GM21737 (cell line): ENCODE results near the gene SLC2A8.

Experiments
- ATAC-seq: cut with Tn5 transposase; IDR thresholded peaks from one replicate; pipeline ENCODE4 v1.9.1; 2021; ENCODE audit warnings: mild to moderate bottlenecking, moderate library complexity; ENCODE audit not compliant: unreplicated experiment

SLC2A8 gene

GRCh38 chr9:127402401-127403090, 5.6 kb downstream of the SLC2A8 start:
- ATAC-seq: no peak

- ATAC-seq: no peak
Observed at GRCh38 chr9:127403507-127404192, 6.7 kb downstream of the SLC2A8 start.

- ATAC-seq: no peak
Observed at GRCh38 chr9:127404631-127405030, 7.7 kb downstream of the SLC2A8 start.

- ATAC-seq: no peak
Observed at GRCh38 chr9:127405344-127406125, 8.6 kb downstream of the SLC2A8 start.

GRCh38 chr9:127406799-127407491, 10.0 kb downstream of the SLC2A8 start:
- ATAC-seq: no peak

GRCh38 chr9:127407492-127407843, 10.5 kb downstream of the SLC2A8 start:
- no peak for ATAC-seq

GRCh38 chr9:127411122-127411521, 14.2 kb downstream of the SLC2A8 start:
- ATAC-seq: no peak

- ATAC-seq: no peak
Observed at GRCh38 chr9:127415141-127415540, 18.2 kb downstream of the SLC2A8 start.

GRCh38 chr9:127415657-127416056, 18.7 kb downstream of the SLC2A8 start:
- no peak for ATAC-seq

- ATAC-seq: no peak
Observed at GRCh38 chr9:127417131-127418036, 20.4 kb downstream of the SLC2A8 start.

- ATAC-seq: no peak
Observed at GRCh38 chr9:127418037-127418471, 21.1 kb downstream of the SLC2A8 start.

GRCh38 chr9:127419348-127419747, 22.4 kb downstream of the SLC2A8 start:
- ATAC-seq: no peak

GRCh38 chr9:127421057-127421456, 24.1 kb downstream of the SLC2A8 start:
- no peak for ATAC-seq

- no peak for ATAC-seq
Observed at GRCh38 chr9:127422133-127422782, 25.3 kb downstream of the SLC2A8 start.

GRCh38 chr9:127422787-127423186, 25.8 kb downstream of the SLC2A8 start:
- ATAC-seq: no peak

GRCh38 chr9:127423476-127423933, 26.5 kb downstream of the SLC2A8 start:
- no peak for ATAC-seq

GRCh38 chr9:127423934-127424675, 27.1 kb downstream of the SLC2A8 start, which contains the start of gene ZNF79:
TSS of gene ZNF79 (plus strand) at chr9:127424382. CDS start at chr9:127424788, 406 bp downstream.
- peak; percentile 70 for ATAC-seq

GRCh38 chr9:127424676-127424999, 27.7 kb downstream of the SLC2A8 start:
- ATAC-seq: peak; percentile 9

GRCh38 chr9:127426756-127427155, 29.8 kb downstream of the SLC2A8 start:
- no peak for ATAC-seq
